Measurements from ENCODE around the gene NOM1.

Gene NOM1

DNA sequence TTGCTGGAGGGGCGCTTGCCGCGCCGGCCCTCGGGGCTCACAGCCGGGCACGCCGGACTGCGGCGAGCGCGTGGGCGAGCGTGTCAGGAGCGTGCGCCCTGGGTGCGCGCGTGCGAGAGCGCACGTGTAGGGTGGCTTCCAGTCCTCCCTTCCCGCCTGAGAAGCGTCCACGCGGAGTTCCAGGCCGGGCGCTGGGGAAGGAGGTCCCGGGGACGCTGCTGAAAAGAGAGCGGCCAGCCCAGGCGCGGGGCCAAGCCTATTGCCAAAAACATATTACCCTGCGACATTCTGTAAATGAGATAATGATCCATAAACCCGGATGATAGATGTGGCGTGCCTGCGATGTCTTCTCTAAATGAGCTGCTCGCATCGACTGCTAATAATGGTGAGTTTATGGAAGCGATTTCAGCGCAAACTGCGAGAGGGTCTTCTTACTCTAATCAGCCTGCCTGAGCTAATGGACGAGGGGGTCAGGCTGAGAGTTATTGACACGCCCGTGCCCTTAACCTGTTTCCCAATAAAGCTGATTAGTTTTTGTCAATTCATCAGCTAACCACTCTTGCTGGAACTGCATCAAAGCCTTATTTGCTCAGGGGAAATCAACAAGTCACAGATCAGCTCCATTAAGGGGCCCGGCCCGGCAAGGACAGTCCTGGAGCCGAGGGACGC, 69.0 kb downstream of the NOM1 start:
- TF ChIP-seq, protein P1, sequence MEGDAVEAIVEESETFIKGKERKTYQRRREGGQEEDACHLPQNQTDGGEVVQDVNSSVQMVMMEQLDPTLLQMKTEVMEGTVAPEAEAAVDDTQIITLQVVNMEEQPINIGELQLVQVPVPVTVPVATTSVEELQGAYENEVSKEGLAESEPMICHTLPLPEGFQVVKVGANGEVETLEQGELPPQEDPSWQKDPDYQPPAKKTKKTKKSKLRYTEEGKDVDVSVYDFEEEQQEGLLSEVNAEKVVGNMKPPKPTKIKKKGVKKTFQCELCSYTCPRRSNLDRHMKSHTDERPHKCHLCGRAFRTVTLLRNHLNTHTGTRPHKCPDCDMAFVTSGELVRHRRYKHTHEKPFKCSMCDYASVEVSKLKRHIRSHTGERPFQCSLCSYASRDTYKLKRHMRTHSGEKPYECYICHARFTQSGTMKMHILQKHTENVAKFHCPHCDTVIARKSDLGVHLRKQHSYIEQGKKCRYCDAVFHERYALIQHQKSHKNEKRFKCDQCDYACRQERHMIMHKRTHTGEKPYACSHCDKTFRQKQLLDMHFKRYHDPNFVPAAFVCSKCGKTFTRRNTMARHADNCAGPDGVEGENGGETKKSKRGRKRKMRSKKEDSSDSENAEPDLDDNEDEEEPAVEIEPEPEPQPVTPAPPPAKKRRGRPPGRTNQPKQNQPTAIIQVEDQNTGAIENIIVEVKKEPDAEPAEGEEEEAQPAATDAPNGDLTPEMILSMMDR (conservative IDR thresholded peaks at IDR 0.05; ENCODE audit: low read length), result no peak
- DNase-seq (ENCODE audit: low read depth), result no peak
- no peak overlapping the region for H3K4me3 ChIP-seq (ENCODE audit: low read length)

DNA sequence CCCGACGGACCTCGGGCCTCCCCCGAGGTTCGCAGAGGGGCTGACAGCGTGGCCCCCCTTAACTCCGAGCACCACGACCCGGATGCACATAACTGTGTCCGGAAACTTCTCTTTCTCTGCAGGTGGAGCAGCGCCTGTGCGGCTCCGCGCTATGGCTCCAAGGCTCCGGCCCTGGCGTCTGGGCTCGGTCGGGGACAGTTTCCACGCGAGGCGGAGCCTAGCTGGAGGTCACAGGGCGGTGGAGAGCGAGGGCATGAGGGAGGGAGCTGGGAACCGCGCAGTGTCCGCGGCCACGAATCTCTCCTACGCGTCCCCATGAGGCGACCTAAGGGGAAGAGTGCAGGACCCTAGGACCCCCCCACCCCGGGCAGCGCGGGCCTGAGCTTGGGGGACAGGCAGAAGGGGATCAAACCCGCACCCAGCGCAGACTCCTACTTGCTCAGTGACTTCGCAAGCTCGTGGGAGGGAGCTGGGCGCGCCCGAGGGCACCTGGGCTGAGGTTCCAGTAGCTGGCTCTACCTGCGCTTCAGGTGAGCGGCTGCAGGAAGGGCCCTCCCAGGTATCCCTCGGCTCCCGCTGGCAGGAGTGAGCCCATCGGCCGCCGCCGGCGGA, 69.6 kb downstream of the NOM1 start:
- TF ChIP-seq, protein P1 (conservative IDR thresholded peaks at IDR 0.05; ENCODE audit: low read length), result no peak
- H3K4me3 ChIP-seq (ENCODE audit: low read length), result no peak overlapping the region
- no peak for DNase-seq (ENCODE audit: low read depth)

DNA sequence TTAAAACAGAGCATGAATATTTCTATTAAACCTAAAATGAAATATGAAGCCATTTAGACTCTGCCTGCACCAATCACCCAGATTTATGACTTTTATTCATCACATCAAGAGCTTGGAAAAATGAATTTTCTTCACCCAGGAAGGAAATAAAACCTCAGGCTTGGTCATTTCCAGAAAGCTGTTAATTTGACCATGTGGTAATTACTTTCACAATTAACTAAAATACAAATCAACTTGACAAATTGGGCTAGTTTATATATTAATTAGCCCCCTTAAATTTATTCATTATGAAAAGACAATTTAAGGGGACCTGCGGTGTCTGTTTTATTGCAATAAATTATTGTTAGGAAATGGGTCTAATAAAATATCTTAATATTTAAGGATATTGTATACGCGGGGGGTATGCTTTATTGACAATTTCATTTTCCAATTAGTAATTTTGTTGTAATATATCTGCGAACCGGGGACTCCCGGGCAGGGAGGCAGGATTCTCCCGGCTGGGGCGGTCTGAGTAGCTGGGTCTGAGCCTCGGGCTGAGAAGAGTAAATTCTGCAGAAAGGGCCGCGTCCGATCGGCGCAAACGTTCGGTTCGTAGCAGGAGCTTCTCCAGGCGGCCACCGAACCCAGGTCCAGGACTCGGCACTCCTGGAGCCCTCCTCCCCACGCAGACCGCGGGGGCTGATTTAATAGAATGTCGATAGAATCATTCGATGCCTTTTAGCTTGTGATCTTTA, 70.4 kb downstream of the NOM1 start:
- H3K4me3 ChIP-seq (ENCODE audit: low read length), result no peak overlapping the region
- TF ChIP-seq, protein P1 (conservative IDR thresholded peaks at IDR 0.05; ENCODE audit: low read length), result no peak
- no peak for DNase-seq (ENCODE audit: low read depth)

DNA sequence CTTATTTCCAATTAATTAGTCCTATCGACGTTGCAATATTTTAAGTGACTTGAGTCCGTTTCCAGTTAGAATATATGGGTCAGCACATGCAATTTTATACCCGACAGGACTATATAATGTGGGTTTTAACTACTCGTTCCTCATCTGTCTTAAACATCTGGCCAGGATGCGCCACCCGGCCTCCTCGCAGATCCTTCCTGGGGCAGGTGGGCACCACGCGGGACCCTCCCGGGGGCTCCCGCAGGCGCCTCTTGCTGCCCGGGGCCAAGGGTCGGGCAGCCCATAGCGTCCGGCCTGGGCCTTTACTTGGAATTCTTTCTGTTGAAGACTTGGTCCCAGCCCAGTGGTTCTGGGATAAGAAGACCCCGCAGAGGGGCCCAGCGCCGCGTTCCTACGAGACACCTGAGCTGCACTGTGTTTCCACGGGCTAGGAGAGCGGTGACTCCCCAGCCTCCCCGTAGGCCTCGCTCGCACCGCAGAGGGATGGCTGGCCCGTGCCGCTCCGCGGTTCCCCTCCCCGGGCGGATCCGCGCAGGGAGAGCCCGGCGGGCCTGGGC, 71.1 kb downstream of the NOM1 start:
- no peak overlapping the region for H3K4me3 ChIP-seq (ENCODE audit: low read length)
- no peak for DNase-seq (ENCODE audit: low read depth)
- TF ChIP-seq, protein P1 (conservative IDR thresholded peaks at IDR 0.05; ENCODE audit: low read length), result no peak

DNA sequence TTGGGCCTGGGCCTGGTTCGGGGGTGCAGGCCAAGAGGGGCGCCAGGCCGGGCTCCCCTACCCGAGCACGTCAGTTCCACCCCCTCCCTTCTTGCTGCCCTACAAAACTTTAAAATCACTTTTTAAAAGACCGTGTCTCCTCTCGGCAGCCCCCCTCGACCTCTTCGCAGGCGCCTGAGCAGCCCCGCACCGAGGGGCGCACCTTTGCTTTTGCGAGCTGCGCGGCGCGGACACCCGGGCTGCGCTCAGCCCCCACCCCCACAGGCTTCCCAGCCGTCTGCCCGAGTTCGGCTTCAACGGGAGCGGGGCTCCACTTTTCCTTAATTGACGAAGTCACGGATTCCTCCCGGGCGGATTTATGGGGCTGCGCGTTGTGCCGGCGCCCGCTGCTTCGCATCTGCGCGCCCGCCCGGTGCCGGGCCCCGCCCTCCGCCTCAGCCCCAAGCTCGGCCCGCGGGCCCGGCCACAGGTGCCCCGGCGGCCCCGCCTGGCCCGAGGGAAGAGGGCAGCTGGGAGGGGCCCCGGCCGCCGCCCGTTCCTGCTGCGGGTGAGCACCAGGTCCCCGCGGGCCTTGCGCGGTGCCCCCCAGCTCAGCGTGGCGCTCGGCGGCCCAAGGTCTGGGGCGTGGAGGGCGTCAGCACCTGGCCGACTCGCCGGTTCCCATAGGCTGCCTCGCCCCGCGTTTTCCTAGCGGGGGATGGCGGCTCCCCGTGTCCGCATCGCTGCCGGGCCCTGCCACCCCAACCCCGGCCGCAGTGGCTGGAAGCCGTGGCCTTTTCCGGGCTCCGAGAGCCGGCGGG, 71.8 kb downstream of the NOM1 start:
- no peak for DNase-seq (ENCODE audit: low read depth)
- no peak overlapping the region for H3K4me3 ChIP-seq (ENCODE audit: low read length)
- TF ChIP-seq, protein P1 (conservative IDR thresholded peaks at IDR 0.05; ENCODE audit: low read length), result no peak

DNA sequence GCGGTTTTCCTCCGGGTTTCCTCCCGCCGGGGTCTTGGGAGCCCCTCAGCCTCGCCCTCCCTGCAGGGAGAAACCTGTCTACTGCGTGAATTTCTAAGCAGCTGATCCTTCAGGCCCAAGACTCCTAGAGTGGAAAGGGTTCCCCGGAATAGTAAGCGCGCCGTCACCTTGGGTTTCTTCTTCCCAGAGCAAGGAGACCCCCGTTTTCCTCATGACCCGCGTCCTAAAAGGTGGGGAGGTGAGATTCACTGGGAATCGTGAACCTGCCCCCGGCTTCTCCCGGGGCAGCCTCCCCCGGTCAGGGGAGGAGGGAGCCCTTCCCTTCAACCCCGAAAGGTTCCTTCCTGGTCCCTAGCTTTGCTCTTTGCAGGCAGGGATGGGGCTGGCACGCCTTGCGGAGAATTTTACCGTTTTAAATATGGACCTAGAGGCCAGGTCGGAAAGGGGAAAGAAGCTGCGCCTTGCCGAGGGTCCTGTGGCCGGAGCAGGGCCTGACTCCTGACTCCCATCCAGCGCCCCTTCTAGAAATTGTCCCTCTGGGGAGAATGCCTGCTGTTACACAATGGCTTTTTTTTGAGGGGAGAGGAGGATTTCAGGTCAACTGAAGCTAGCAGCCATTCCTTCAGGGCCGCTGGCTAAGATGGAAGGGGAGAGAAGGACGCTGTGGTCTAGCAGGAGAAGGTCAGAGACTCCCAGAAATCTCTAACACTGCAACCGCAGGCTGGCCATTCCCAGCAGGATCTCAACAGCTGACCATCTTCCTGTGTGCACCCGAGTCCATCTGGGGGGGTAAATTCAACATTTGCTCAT, 72.6 kb downstream of the NOM1 start:
- H3K4me3 ChIP-seq (ENCODE audit: low read length), result no peak overlapping the region
- TF ChIP-seq, protein P1 (conservative IDR thresholded peaks at IDR 0.05; ENCODE audit: low read length), result no peak
- no peak for DNase-seq (ENCODE audit: low read depth)

Data from AG10803 (cell line).